Panc1 (cell line): ENCODE results near the gene TP63.

Experiments used
- POLR2AphosphoS5 ChIP-seq: IDR thresholded peaks from 2 replicates; pipeline ENCODE4 v1.6.1; 2012; ENCODE audit warnings: mild to moderate bottlenecking, low read depth, low read length, moderate library complexity
- REST ChIP-seq, 2 experiments: IDR thresholded peaks; 2 replicates each; pipeline ENCODE4 v1.6.1; 2011 to 2012; ENCODE audit warnings: low read depth in 2 of 2, control low read depth in 1 of 2, low read length in 1 of 2, mild to moderate bottlenecking in 1 of 2, moderate library complexity in 1 of 2; ENCODE audit not compliant: insufficient read depth in 1 of 2
- SIN3A ChIP-seq: IDR thresholded peaks from 2 replicates; pipeline ENCODE4 v1.6.1; 2012; ENCODE audit warnings: low read depth, mild to moderate bottlenecking, low read length, moderate library complexity, borderline replicate concordance; ENCODE audit not compliant: insufficient read depth
- TCF7L2 ChIP-seq: IDR thresholded peaks from 2 replicates; pipeline ENCODE4 v1.6.1; 2011; ENCODE audit warnings: mild to moderate bottlenecking, low read depth, low read length, inconsistent platforms
- TF ChIP-seq, protein P1 (sequence below): fragments of 450-650 bp; IDR thresholded peaks from 2 replicates; pipeline ENCODE4 v1.5.1; 2017; ENCODE audit warnings: mild to moderate bottlenecking

GRCh38 chr3:189690672-189691071 is 59.5 kb downstream of the TP63 start:
- TF ChIP-seq, protein P1, sequence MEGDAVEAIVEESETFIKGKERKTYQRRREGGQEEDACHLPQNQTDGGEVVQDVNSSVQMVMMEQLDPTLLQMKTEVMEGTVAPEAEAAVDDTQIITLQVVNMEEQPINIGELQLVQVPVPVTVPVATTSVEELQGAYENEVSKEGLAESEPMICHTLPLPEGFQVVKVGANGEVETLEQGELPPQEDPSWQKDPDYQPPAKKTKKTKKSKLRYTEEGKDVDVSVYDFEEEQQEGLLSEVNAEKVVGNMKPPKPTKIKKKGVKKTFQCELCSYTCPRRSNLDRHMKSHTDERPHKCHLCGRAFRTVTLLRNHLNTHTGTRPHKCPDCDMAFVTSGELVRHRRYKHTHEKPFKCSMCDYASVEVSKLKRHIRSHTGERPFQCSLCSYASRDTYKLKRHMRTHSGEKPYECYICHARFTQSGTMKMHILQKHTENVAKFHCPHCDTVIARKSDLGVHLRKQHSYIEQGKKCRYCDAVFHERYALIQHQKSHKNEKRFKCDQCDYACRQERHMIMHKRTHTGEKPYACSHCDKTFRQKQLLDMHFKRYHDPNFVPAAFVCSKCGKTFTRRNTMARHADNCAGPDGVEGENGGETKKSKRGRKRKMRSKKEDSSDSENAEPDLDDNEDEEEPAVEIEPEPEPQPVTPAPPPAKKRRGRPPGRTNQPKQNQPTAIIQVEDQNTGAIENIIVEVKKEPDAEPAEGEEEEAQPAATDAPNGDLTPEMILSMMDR = no peak
- TF ChIP-seq POLR2AphosphoS5 (no peak), SIN3A (no peak), TCF7L2 (no peak), REST (IDR thresholded peaks at IDR 0.05; ENCODE audit: insufficient read depth in 1 of 2, low read depth in 2 of 2, low read length in 1 of 2) (no peak)
